Fibroblast of lung (primary cell): ENCODE measurements around the gene HSPBP1.

Experiments used
- CTCF ChIP-seq, 2 donors: IDR thresholded peaks in 1 of 2; conservative IDR thresholded peaks in 1 of 2; 1 replicate in 1 of 2; 2 replicates in 1 of 2; pipeline ENCODE4 v1.5.1; 2011 to 2012; ENCODE audit warnings: low read length in 2 of 2, control low read depth in 1 of 2, inconsistent platforms in 1 of 2, low read depth in 1 of 2, mild to moderate bottlenecking in 1 of 2
- EZH2 ChIP-seq: IDR thresholded peaks from 2 replicates; pipeline ENCODE4 v1.5.1; 2012; ENCODE audit warnings: low read length, control low read depth, mild to moderate bottlenecking; ENCODE audit errors: missing control alignments

GRCh38 chr19:55264531-55264930 lies 15.4 kb downstream of the HSPBP1 start:
- TF ChIP-seq EZH2 (no peak), CTCF (conservative IDR thresholded peaks at IDR 0.05 in 1 of 2, IDR thresholded peaks at IDR 0.05 in 1 of 2; ENCODE audit: low read depth in 1 of 2, low read length in 2 of 2) (no peak)
